ENCODE results near the gene TAMM41.
"Not testable (repeated sequence)": the region's sequence is repeated elsewhere in the genome, so short reads cannot be mapped to it uniquely, and the experiment has no call there.

TAMM41 gene

GRCh38 chr3:11846281-11847266 lies at the start of gene TAMM41:
TSS of gene TAMM41 (minus strand) at chr3:11846885. CDS start at chr3:11846636, 249 bp downstream.
- peak; percentile 78 for DNase-seq

- no peak for DNase-seq
These were observed 32.2 kb upstream of the TAMM41 start for GRCh38 chr3:11878837-11879236.

DNA sequence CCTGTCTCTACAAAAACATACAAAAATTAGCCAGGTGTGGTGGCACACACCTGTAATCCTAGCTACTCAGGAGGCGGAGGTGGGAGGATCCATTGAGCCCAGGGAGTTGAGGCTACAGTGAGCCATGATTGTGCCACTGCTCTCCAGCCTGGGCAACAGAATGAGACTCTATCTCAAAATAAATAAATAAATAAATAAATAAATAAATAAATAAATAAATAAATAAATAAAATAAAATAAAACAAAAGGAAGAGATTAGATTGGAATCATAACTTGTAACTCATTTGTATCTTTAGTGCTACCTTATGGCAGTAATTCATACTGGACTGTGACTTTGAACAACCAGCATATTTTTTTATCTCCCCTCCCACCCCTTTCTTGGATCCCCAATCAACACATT lies 28.0 kb upstream of the TAMM41 start:
- DNase-seq = not testable (repeated sequence)

DNA sequence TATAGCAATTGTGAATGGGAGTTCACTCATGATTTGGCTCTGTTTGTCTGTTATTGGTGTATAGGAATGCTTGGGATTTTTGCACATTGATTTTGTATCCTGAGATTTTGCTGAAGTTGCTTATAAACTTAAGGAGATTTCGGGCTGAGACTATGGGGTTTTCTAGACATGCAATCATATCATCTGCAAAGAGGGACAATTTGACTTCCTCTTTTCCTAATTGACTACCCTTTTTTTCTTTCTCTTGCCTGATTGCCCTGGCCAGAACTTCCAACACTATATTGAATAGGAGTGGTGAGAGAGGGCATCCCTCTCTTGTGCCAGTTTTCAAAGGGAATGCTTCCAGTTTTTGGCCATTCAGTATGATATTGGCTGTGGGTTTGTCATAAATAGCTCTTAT lies 17.1 kb upstream of the TAMM41 start:
- DNase-seq = not testable (repeated sequence)

DNA sequence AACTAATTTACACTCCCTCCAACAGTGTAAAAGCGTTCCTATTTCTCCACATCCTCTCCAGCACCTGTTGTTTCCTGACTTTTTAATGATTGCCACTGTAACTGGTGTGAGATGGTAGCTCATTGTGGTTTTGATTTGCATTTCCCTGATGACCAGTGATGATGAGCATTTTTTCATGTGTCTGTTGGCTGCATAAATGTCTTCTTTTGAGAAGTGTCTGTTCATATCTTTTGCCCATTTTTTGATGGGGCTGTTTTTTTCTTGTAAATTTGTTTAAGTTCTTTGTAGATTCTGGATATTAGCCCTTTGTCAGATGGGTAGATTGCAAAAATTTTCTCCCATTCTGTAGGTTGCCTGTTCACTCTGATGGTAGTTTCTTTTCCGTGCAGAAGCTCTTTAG lies 15.9 kb upstream of the TAMM41 start:
- DNase-seq = not testable (repeated sequence)

GRCh38 chr3:11862145-11862544 lies 15.5 kb upstream of the TAMM41 start:
- not testable (repeated sequence) for DNase-seq

GRCh38 chr3:11860213-11860612 lies 13.5 kb upstream of the TAMM41 start:
- peak; percentile 74 for DNase-seq

DNA sequence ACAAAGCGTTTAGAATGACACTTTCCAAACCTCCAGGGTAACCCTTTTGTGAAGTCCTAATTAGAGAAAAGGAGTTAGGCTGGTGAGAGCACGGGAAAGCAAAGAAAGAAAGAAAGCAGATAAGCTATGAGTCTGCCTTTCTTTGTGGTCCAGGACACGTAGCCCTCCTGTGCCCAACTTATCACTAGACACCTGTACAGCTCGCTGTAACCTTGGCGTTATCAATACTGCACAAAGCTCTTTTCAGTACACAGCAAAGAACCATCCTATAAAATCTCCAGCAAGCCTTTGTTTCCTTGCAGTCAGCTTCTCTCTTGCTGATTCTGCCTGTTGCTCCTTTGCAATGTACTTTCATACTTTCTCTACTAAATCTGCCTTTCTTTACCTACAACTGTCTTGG lies 6.8 kb upstream of the TAMM41 start:
- no peak for DNase-seq

DNA sequence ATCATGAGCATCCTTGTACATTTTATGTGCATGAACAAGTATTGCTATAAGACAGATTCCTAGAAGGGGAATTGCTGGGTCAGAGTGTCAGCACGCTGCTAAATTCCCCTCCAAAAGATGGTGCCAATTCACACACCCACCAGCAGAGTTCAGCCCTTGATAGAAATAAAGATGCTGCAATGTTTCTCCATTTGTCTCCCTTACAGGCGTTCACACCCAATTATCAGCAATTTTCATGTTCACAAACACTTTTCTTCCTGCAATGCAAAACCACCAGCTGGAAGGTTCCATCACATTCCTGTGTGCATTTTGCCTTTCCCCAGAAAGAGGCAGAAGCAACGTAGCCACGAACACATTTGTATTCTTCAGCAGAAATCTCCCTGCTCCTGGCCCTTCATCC lies 3.3 kb upstream of the TAMM41 start:
- peak; percentile 23 for DNase-seq

- DNase-seq = no peak
These were observed 922 bp upstream of the TAMM41 start for GRCh38 chr3:11847607-11848006.

DNA sequence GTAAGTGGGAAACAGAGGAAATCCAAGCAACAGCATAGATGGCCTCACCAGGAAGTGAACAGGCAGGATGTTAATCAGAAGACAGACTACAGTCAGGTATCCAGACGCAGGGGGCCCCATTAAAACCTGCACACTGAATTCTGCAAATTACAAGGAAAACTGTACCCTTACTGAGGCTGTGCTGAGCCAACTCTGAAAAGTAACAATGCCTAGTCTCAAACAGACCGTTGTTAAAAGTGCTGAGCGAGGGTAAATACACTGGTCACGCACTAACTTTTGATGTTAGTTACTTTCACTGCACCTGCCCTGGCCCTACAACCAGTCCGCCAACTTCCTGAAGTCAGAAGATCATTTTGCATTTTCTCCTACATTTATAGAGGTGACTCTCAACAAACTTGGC lies 1.0 kb downstream of the TAMM41 start:
- no peak for DNase-seq

DNA sequence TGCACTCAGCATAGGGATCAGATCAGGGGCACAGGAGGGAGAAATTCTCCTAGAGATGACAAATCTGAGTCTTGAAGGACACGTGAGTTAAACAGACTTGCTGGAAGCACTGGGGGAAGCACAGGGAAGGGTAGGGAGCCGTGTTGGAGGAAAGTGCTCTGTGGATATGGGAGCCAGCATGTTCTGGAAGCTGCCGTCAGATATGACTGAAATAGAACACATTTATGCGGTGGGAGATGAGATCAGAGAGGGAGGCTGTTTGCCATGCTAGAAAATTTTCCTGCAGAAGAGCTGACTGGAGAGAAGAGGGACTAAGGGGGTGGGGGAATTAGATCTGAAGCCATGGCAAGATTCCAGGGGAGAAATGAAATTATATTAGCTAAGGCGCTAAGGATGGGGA lies 1.8 kb downstream of the TAMM41 start:
- no peak for DNase-seq

- peak; percentile 31 for DNase-seq
These were observed 11.6 kb downstream of the TAMM41 start for GRCh38 chr3:11835028-11835639.

GRCh38 chr3:11832981-11833905 lies 13.4 kb downstream of the TAMM41 start:
- no peak for DNase-seq

DNA sequence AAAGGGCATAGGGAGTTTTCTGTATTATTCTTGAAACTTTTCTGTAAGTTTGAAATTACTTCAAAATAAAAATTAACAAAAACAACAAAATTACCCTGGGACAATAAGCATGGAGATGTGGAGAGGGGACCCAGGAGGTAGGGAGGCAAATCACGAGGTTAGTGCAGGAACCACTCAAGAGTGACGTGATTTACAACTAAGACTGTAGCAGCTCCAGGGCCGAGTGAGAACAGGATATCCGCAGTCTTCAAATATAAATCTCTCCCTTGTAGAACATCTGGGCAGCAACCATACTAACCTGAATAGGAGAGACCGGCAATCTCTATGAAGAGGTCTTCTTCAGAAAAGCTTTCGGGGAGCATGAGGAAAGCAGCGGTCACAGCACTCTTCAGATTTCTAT lies 17.3 kb downstream of the TAMM41 start:
- DNase-seq = no peak

DNA sequence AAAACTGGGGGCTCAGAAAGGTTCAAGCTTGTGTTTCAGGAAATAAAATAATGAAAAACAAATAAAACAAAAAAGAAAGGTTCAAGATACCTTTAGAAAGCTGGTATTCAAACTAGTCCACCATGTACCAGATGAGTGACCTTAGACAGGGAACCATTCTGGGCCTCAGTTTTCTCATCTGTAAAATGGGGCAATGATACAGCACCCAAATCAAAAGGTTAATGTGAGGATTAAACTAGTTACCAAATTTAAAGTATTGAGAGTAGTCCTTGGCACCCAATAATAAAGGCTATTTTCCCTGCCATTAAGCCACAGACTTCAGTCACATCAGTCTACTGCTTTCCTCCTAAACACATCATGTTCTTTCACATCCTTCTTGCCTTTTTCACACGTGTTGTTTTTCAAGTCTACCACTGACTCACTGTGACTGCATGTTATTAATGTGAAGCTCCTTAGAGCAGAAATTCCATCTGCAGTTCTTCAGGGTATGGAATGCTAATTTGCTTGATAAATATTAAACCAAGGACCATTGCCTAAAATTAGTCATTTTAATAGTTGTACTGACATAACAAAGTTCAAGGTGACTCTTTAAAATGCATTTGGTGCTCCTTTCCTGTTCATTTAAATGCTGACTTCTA lies 19.9 kb downstream of the TAMM41 start:
- no peak for DNase-seq

DNA sequence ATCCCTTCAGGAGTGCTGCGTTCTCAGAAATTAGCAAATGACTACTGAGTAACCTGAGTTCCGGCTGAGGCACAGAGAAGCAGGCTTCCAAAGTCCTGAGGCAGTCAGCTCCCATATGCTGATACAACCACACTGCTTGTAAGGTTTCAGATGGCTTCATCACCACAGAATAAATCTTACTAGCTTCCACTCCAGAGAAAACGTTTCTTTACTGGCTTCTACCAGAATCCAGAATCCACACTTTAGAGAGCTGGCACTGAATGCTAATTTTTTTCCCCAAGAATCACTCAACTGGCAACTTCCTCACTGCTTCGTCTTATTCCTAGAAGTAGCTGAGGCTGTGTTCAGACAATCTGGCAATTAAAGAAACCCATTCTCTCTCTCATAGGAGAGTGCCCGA lies 21.4 kb downstream of the TAMM41 start:
- no peak for DNase-seq

- DNase-seq = peak; percentile 5
These were observed 26.1 kb downstream of the TAMM41 start for GRCh38 chr3:11820531-11821041.

- DNase-seq = peak; percentile 64
These were observed 27.5 kb downstream of the TAMM41 start for GRCh38 chr3:11819146-11819689.

- peak; percentile 83 for DNase-seq
These were observed 28.7 kb downstream of the TAMM41 start for GRCh38 chr3:11818033-11818432.

- no peak for DNase-seq
These were observed 31.6 kb downstream of the TAMM41 start for GRCh38 chr3:11815111-11815510.

GRCh38 chr3:11814663-11815062 lies 32.0 kb downstream of the TAMM41 start:
- no peak for DNase-seq
